GM19099 (cell line): ENCODE data around the gene ITPK1.

Experiments used
- POLR2A ChIP-seq: IDR thresholded peaks from 3 replicates; pipeline ENCODE4 v1.6.1; 2011; ENCODE audit warnings: low read depth; ENCODE audit not compliant: insufficient read length; ENCODE audit errors: extremely low read depth

ITPK1 gene

GRCh38 chr14:93026339-93026738 is 89.4 kb downstream of the ITPK1 start:
- TF ChIP-seq POLR2A, result no peak

GRCh38 chr14:93025055-93025454 is 90.7 kb downstream of the ITPK1 start:
- no peak for TF ChIP-seq POLR2A

- TF ChIP-seq POLR2A, result no peak
Observed at GRCh38 chr14:93024493-93024892, 91.2 kb downstream of the ITPK1 start.

- TF ChIP-seq POLR2A, result no peak
Observed at GRCh38 chr14:93023802-93024434, 91.8 kb downstream of the ITPK1 start.

- no peak for TF ChIP-seq POLR2A
Observed at GRCh38 chr14:93023039-93023438, 92.7 kb downstream of the ITPK1 start.

- no peak for TF ChIP-seq POLR2A
Observed at GRCh38 chr14:93019970-93020369, 95.8 kb downstream of the ITPK1 start.

- TF ChIP-seq POLR2A, result no peak
Observed at GRCh38 chr14:93019367-93019843, 96.3 kb downstream of the ITPK1 start.

- TF ChIP-seq POLR2A, result no peak
Observed at GRCh38 chr14:93018366-93018765, 97.4 kb downstream of the ITPK1 start.

GRCh38 chr14:93017898-93018297 is 97.8 kb downstream of the ITPK1 start:
- no peak for TF ChIP-seq POLR2A

GRCh38 chr14:93017301-93017797 is 98.4 kb downstream of the ITPK1 start:
- no peak for TF ChIP-seq POLR2A

GRCh38 chr14:93016275-93016845 is 99.4 kb downstream of the ITPK1 start:
- no peak for TF ChIP-seq POLR2A

GRCh38 chr14:93015505-93015904 is 100.2 kb downstream of the ITPK1 start:
- TF ChIP-seq POLR2A, result no peak

GRCh38 chr14:93015064-93015463 is 100.7 kb downstream of the ITPK1 start:
- no peak for TF ChIP-seq POLR2A

- TF ChIP-seq POLR2A, result no peak
Observed at GRCh38 chr14:93014058-93015023, 101.4 kb downstream of the ITPK1 start.

- TF ChIP-seq POLR2A, result no peak
Observed at GRCh38 chr14:93012951-93013719, 102.6 kb downstream of the ITPK1 start.

- no peak for TF ChIP-seq POLR2A
Observed at GRCh38 chr14:93012506-93012905, 103.2 kb downstream of the ITPK1 start.
